Panc1 (cell line): Measurements from ENCODE around the gene IFI30. TPM values are rescaled to one million over a fixed set of nuclear protein-coding genes. Genes with fewer than 3 reads are reported as not detected.

Source experiments
- ATAC-seq: fragments of 200-7000 bp; cut with Tn5 transposase; 2 replicates; pipeline ENCODE4 v1.9.1; 2020; ENCODE audit warnings: mild to moderate bottlenecking, moderate library complexity
- BruUV-seq: library from RNA; stranded (reverse); fragments of 400-500 nt; replicated peaks from 2 replicates; lab custom pipeline; 2021; lab: Mats Ljungman, UMichigan
- CTCF ChIA-PET: fragments of 300-600 bp; sonication (Branson Sonifier 250); formaldehyde crosslinking; loops from one replicate; lab custom pipeline; 2022; ENCODE audit warnings: antibody characterized with exemption; lab: Charles Lee
- POLR2A ChIA-PET: fragments of 300-600 bp; sonication (Branson Sonifier 250); formaldehyde crosslinking; loops from one replicate; lab custom pipeline; 2022; ENCODE audit warnings: antibody characterized with exemption; lab: Charles Lee
- DNase-seq: peaks from one replicate; pipeline ENCODE4 v3.0.0-alpha.2; 2010; ENCODE audit warnings: low read depth, low spot score
- H3K27ac ChIP-seq: 2 replicates; pipeline ENCODE4 v1.5.1; 2011; ENCODE audit warnings: mild to moderate bottlenecking, low read length, inconsistent platforms
- H3K27me3 ChIP-seq: fragments of 200-500 bp; sonication (Bioruptor generic); 2 replicates; pipeline ENCODE4 v1.6.0; 2014; ENCODE audit warnings: low read length, inconsistent platforms; ENCODE audit not compliant: control insufficient read depth, insufficient read depth
- H3K36me3 ChIP-seq: fragments of 200-500 bp; sonication (Bioruptor generic); 2 replicates; pipeline ENCODE4 v1.5.1; 2014; ENCODE audit warnings: inconsistent platforms, mild to moderate bottlenecking, low read length, moderate library complexity; ENCODE audit not compliant: control insufficient read depth, insufficient read depth
- H3K4me1 ChIP-seq: 2 replicates; pipeline ENCODE4 v1.5.1; 2011; ENCODE audit warnings: inconsistent platforms, mild to moderate bottlenecking, low read length, moderate library complexity; ENCODE audit not compliant: control insufficient read depth, insufficient read depth
- H3K4me3 ChIP-seq, 2 experiments: 2 replicates each; pipeline ENCODE4 v1.5.1; 2011 to 2012; ENCODE audit warnings: low read depth in 2 of 2, low read length in 2 of 2, mild to moderate bottlenecking in 2 of 2, inconsistent platforms in 1 of 2, moderate library complexity in 1 of 2
- H3K9me3 ChIP-seq: fragments of 200-500 bp; sonication (Bioruptor generic); 2 replicates; pipeline ENCODE4 v1.5.1; 2014; ENCODE audit warnings: low read depth, mild to moderate bottlenecking, inconsistent platforms, low read length, moderate library complexity; ENCODE audit not compliant: control insufficient read depth, insufficient read depth
- CTCF ChIP-seq: fragments of 450-650 bp; IDR thresholded peaks from 2 replicates; pipeline ENCODE4 v1.5.1; 2017; ENCODE audit warnings: mild to moderate bottlenecking
- POLR2AphosphoS5 ChIP-seq: IDR thresholded peaks from 2 replicates; pipeline ENCODE4 v1.6.1; 2012; ENCODE audit warnings: mild to moderate bottlenecking, low read depth, low read length, moderate library complexity
- REST ChIP-seq, 2 experiments: IDR thresholded peaks; 2 replicates each; pipeline ENCODE4 v1.6.1; 2011 to 2012; ENCODE audit warnings: low read depth in 2 of 2, control low read depth in 1 of 2, low read length in 1 of 2, mild to moderate bottlenecking in 1 of 2, moderate library complexity in 1 of 2; ENCODE audit not compliant: insufficient read depth in 1 of 2
- SIN3A ChIP-seq: IDR thresholded peaks from 2 replicates; pipeline ENCODE4 v1.6.1; 2012; ENCODE audit warnings: low read depth, mild to moderate bottlenecking, low read length, moderate library complexity, borderline replicate concordance; ENCODE audit not compliant: insufficient read depth
- TCF7L2 ChIP-seq: IDR thresholded peaks from 2 replicates; pipeline ENCODE4 v1.6.1; 2011; ENCODE audit warnings: mild to moderate bottlenecking, low read depth, low read length, inconsistent platforms
- in situ Hi-C: cut with HindIII; loops from 2 replicates; pipeline ENCODE4 v1.10.0; 2016; ENCODE audit warnings: low sequenced_read_pairs, low pct_unique_long_range_greater_than_20kb
- intact Hi-C: fragments of 100-400 bp; cut with micrococcal nuclease; formaldehyde crosslinking; loops from one replicate; pipeline ENCODE4 v1.10.0; 2022; ENCODE audit not compliant: unreplicated experiment
- total RNA-seq: library from RNA; stranded (reverse); gene quantifications from one replicate; pipeline ENCODE4 v1.2.1, GENCODE V29; 2021; ENCODE audit not compliant: unreplicated experiment

Gene IFI30
- total RNA-seq, 1 experiment from 2014 or later: 39.7 TPM

- no TSS peak for BruUV-seq
- in situ Hi-C loops: no loop called here
- CTCF ChIA-PET: no interaction called here
Measured at GRCh38 chr19:18144906-18145305, 28.7 kb upstream of the IFI30 start.

GRCh38 chr19:18145391-18145999, 28.1 kb upstream of the IFI30 start:
- intact Hi-C loops: no loop called here
- H3K36me3 ChIP-seq: no peaks in the 10 kb centered on the region
- no peak overlapping the region for H3K27ac ChIP-seq
- CTCF ChIA-PET: no interaction called here
- H3K9me3 ChIP-seq: no peaks in the 10 kb centered on the region
- DNase-seq (no peak), ATAC-seq (no peak)
- POLR2A ChIA-PET: no interaction called here
- H3K4me1 ChIP-seq: no peaks in the 10 kb centered on the region
- no peak for TF ChIP-seq POLR2AphosphoS5
- TF ChIP-seq SIN3A: no peak
- no peak for TF ChIP-seq TCF7L2
- TF ChIP-seq REST (IDR thresholded peaks at IDR 0.05; ENCODE audit: insufficient read depth in 1 of 2, low read depth in 2 of 2, low read length in 1 of 2): no peak
- TF ChIP-seq CTCF: no peak
- in situ Hi-C loops: no loop called here
- no peak overlapping the region for H3K4me3 ChIP-seq
- no TSS peak for BruUV-seq
- H3K27me3 ChIP-seq: no peaks in the 10 kb centered on the region

More at GRCh38 chr19:18144906-18145305, 28.7 kb upstream of the IFI30 start:
- Histone ChIP-seq H3K9me3 (no peaks in the 10 kb centered on the region), H3K4me3 (no peak overlapping the region), H3K36me3 (no peaks in the 10 kb centered on the region), H3K27me3 (no peaks in the 10 kb centered on the region), H3K27ac (no peak overlapping the region), H3K4me1 (no peaks in the 10 kb centered on the region)
- intact Hi-C loops: no loop called here
- no peak for TF ChIP-seq CTCF
- TF ChIP-seq POLR2AphosphoS5: no peak
- no peak for TF ChIP-seq SIN3A
- TF ChIP-seq TCF7L2: no peak
- no peak for TF ChIP-seq REST (IDR thresholded peaks at IDR 0.05; ENCODE audit: insufficient read depth in 1 of 2, low read depth in 2 of 2, low read length in 1 of 2)
- DNase-seq (no peak), ATAC-seq (no peak)
- POLR2A ChIA-PET: no interaction called here
